ENCODE results near the gene CDKN2B-AS1. TPM values are rescaled to one million over a fixed set of nuclear protein-coding genes. Genes with fewer than 3 reads are reported as not detected.

The CDKN2B-AS1 gene
- total and polyA plus RNA-seq, 2 experiments from 2014 or later, result 0.14 TPM; not detected in 1

DNA sequence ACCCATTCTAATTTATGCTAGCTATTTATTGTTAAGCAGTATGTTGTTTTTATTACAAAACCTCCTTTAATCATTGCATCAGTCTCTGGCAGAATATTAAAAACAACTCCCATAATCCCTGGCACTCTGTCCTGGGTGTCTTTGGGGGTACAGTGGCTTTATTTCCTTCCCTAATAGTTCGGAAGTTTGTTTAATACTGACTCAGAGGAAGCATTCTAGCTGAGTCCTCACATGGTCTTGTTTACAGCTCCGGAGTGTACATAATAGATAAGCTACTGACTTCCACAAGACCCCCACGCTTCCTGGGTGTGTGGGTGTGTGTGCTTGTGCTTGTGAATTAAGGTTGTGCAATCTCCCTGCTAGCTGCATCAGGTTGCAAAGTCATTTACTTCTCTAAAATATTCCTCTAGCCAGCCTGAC, 164.3 kb downstream of the CDKN2B-AS1 start:
- no peak overlapping the region for H2AFZ ChIP-seq

More for the DNA sequence above, 164.3 kb downstream of the CDKN2B-AS1 start:
- DNase-seq (ENCODE audit: low spot score) (no peak), ATAC-seq (no peak)
- Histone ChIP-seq H3K79me2 (replicated peaks; ENCODE audit: insufficient read depth) (no peaks in the 10 kb centered on the region), H3K4me2 (no peak overlapping the region), H3K4me3 (no peak overlapping the region), H3K27ac (ENCODE audit: low read depth) (no peak overlapping the region), H4K20me1 (replicated peaks; ENCODE audit: insufficient read depth) (no peaks in the 10 kb centered on the region), H3F3A (replicated peaks; ENCODE audit: low read depth) (no peaks in the 10 kb centered on the region), H3K36me3 (ENCODE audit: insufficient read depth) (no peaks in the 10 kb centered on the region), H3K27me3 (ENCODE audit: insufficient read depth) (no peaks in the 10 kb centered on the region), H3K9me2 (ENCODE audit: insufficient read depth) (no peaks in the 10 kb centered on the region), H3K4me1 (ENCODE audit: insufficient read depth) (no peaks in the 10 kb centered on the region)
- H3K9me3 Mint-ChIP-seq, result no peaks in the 10 kb centered on the region
- no peak overlapping the region for H3K27ac Mint-ChIP-seq
- TF ChIP-seq, protein P1, sequence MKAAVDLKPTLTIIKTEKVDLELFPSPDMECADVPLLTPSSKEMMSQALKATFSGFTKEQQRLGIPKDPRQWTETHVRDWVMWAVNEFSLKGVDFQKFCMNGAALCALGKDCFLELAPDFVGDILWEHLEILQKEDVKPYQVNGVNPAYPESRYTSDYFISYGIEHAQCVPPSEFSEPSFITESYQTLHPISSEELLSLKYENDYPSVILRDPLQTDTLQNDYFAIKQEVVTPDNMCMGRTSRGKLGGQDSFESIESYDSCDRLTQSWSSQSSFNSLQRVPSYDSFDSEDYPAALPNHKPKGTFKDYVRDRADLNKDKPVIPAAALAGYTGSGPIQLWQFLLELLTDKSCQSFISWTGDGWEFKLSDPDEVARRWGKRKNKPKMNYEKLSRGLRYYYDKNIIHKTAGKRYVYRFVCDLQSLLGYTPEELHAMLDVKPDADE (IDR thresholded peaks at IDR 0.05), result no peak
- no peak for TF ChIP-seq NANOG (IDR thresholded peaks at IDR 0.05; ENCODE audit: borderline replicate concordance)
- TF ChIP-seq POLR2AphosphoS5 (IDR thresholded peaks at IDR 0.05; ENCODE audit: low read depth), result no peak
- TF ChIP-seq ZNF331 (CRISPR knock-in tag; IDR thresholded peaks at IDR 0.05; ENCODE audit: low read depth), result no peak
- TF ChIP-seq, protein P2, sequence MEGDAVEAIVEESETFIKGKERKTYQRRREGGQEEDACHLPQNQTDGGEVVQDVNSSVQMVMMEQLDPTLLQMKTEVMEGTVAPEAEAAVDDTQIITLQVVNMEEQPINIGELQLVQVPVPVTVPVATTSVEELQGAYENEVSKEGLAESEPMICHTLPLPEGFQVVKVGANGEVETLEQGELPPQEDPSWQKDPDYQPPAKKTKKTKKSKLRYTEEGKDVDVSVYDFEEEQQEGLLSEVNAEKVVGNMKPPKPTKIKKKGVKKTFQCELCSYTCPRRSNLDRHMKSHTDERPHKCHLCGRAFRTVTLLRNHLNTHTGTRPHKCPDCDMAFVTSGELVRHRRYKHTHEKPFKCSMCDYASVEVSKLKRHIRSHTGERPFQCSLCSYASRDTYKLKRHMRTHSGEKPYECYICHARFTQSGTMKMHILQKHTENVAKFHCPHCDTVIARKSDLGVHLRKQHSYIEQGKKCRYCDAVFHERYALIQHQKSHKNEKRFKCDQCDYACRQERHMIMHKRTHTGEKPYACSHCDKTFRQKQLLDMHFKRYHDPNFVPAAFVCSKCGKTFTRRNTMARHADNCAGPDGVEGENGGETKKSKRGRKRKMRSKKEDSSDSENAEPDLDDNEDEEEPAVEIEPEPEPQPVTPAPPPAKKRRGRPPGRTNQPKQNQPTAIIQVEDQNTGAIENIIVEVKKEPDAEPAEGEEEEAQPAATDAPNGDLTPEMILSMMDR (conservative IDR thresholded peaks at IDR 0.05; ENCODE audit: low read depth in 2 of 2), result no peak
- TF ChIP-seq JUNB (IDR thresholded peaks at IDR 0.05; ENCODE audit: unreplicated experiment), result no peak
- no peak for TF ChIP-seq EZH2 (IDR thresholded peaks at IDR 0.05; ENCODE audit: low read depth, unreplicated experiment)
- TF ChIP-seq CREB1 (CRISPR knock-in tag; IDR thresholded peaks at IDR 0.05; ENCODE audit: low read depth), result no peak
- TF ChIP-seq, protein P3, sequence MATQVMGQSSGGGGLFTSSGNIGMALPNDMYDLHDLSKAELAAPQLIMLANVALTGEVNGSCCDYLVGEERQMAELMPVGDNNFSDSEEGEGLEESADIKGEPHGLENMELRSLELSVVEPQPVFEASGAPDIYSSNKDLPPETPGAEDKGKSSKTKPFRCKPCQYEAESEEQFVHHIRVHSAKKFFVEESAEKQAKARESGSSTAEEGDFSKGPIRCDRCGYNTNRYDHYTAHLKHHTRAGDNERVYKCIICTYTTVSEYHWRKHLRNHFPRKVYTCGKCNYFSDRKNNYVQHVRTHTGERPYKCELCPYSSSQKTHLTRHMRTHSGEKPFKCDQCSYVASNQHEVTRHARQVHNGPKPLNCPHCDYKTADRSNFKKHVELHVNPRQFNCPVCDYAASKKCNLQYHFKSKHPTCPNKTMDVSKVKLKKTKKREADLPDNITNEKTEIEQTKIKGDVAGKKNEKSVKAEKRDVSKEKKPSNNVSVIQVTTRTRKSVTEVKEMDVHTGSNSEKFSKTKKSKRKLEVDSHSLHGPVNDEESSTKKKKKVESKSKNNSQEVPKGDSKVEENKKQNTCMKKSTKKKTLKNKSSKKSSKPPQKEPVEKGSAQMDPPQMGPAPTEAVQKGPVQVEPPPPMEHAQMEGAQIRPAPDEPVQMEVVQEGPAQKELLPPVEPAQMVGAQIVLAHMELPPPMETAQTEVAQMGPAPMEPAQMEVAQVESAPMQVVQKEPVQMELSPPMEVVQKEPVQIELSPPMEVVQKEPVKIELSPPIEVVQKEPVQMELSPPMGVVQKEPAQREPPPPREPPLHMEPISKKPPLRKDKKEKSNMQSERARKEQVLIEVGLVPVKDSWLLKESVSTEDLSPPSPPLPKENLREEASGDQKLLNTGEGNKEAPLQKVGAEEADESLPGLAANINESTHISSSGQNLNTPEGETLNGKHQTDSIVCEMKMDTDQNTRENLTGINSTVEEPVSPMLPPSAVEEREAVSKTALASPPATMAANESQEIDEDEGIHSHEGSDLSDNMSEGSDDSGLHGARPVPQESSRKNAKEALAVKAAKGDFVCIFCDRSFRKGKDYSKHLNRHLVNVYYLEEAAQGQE (IDR thresholded peaks at IDR 0.05; ENCODE audit: unreplicated experiment), result no peak
- TF ChIP-seq ZNF114 (CRISPR knock-in tag; IDR thresholded peaks at IDR 0.05), result no peak
- no peak for TF ChIP-seq EZH2phosphoT487 (IDR thresholded peaks at IDR 0.05; ENCODE audit: unreplicated experiment)
- no peaks in the 10 kb centered on the region for H3K4me1 Mint-ChIP-seq
- no peaks in the 10 kb centered on the region for H3K36me3 Mint-ChIP-seq (ENCODE audit: low read depth)
- H3K4me3 Mint-ChIP-seq, result no peak overlapping the region
- H3K27me3 Mint-ChIP-seq (ENCODE audit: insufficient read depth, low read depth, poor library complexity), result peaks cover 2% of the 10 kb centered on the region

Data from GM23338 (cell line).